Spleen (tissue), 11 donors: ENCODE measurements around the gene ZRANB1. TPM values are rescaled to one million over a fixed set of nuclear protein-coding genes. Genes with fewer than 3 reads are reported as not detected.

Experiments used
- DNase-seq: peaks from one replicate; pipeline ENCODE4 v3.0.0-alpha.2; 2020
- H3K27ac ChIP-seq, 8 donors: fragments of 200-600 bp; sonication (generic) in 7 of 8; 1 replicate in 4 of 8; 2 replicates in 4 of 8; pipeline versions ENCODE4 v1.5.0 to v1.8.0; 2016 to 2021; ENCODE audit warnings: inconsistent platforms in 4 of 8, mild to moderate bottlenecking in 4 of 8, moderate library complexity in 1 of 8
- H3K27me3 ChIP-seq, 7 donors: fragments of 200-600 bp; sonication (generic) in 6 of 7; replicated peaks in 1 of 7; 1 replicate in 4 of 7; 2 replicates in 3 of 7; pipeline versions ENCODE4 v1.5.0 to v1.8.0; 2016 to 2021; ENCODE audit warnings: inconsistent platforms in 3 of 7, mild to moderate bottlenecking in 1 of 7
- H3K36me3 ChIP-seq, 6 donors: fragments of 200-600 bp; sonication (generic) in 5 of 6; 1 replicate in 4 of 6; 2 replicates in 2 of 6; pipeline versions ENCODE4 v1.5.0 to v1.8.0; 2016 to 2021; ENCODE audit warnings: inconsistent platforms in 2 of 6
- H3K4me1 ChIP-seq, 6 donors: fragments of 200-600 bp; sonication (generic) in 5 of 6; 1 replicate in 3 of 6; 2 replicates in 3 of 6; pipeline versions ENCODE4 v1.5.0 to v1.8.0; 2016 to 2021; ENCODE audit warnings: inconsistent platforms in 3 of 6
- H3K4me3 ChIP-seq, 8 donors: fragments of 200-600 bp; sonication (generic) in 7 of 8; 1 replicate in 4 of 8; 2 replicates in 4 of 8; pipeline versions ENCODE4 v1.5.0 to v1.8.0; 2016 to 2021; ENCODE audit warnings: inconsistent platforms in 4 of 8, mild to moderate bottlenecking in 4 of 8, moderate library complexity in 2 of 8
- H3K9me3 ChIP-seq, 8 donors: fragments of 200-600 bp; sonication (generic) in 7 of 8; 1 replicate in 4 of 8; 2 replicates in 4 of 8; pipeline versions ENCODE4 v1.5.0 to v1.8.0; 2016 to 2021; ENCODE audit warnings: inconsistent platforms in 4 of 8
- CTCF ChIP-seq, 11 experiments: fragments of 200-600 bp in 7 of 11; fragments of 450-650 bp in 4 of 11; sonication (generic) in 4 of 11; IDR thresholded peaks in 8 of 11; conservative IDR thresholded peaks in 3 of 11; 1 replicate in 7 of 11; 2 replicates in 4 of 11; pipeline versions ENCODE4 v1.4.0 to v1.8.0; 2016 to 2021; ENCODE audit warnings: antibody characterized with exemption in 11 of 11, inconsistent platforms in 4 of 11, mild to moderate bottlenecking in 1 of 11
- POLR2A ChIP-seq, 3 donors: fragments of 450-650 bp; IDR thresholded peaks; one replicate each; pipeline ENCODE4 v1.5.1; 2017; ENCODE audit warnings: antibody characterized with exemption in 3 of 3, mild to moderate bottlenecking in 1 of 3
- POLR2AphosphoS5 ChIP-seq, 3 donors: sonication (generic); formaldehyde crosslinking; IDR thresholded peaks; one replicate each; pipeline ENCODE4 v1.5.1; 2017; ENCODE audit warnings: antibody characterized with exemption in 3 of 3
- WGBS, 5 donors: extraction: QIAGEN DNeasy Blood & Tissue Kit in 3 of 5; methylation state at CpG; one replicate each; pipeline versions ENCODE4 v1.1.5 to v1.1.7; 2013 to 2018; 5-methylcytosine and 5-hydroxymethylcytosine counted together
- intact Hi-C: fragments of 100-400 bp; cut with DNase I; formaldehyde crosslinking; loops from one replicate; pipeline ENCODE4 v1.15.0; 2023; ENCODE audit warnings: low total_unique reads
- polyA plus RNA-seq, 3 donors: library from polyadenylated mRNA; stranded (reverse); fragments of 200-250 nt; gene quantifications; one replicate each; pipeline ENCODE4 v1.2.1, GENCODE V29; 2013
- total RNA-seq, 7 donors: library from RNA; depleted of rRNA in 3 of 7; stranded (reverse); fragments of >200 nt in 3 of 7; fragmentation: NEBNext Ultra II Directional in 4 of 7; extraction: Animal tissue kit (Norgen Biotek cat#: 25700) in 4 of 7; gene quantifications; one replicate each; pipeline versions ENCODE4 v1.1.0 to v1.2.1, GENCODE V29; 2016 to 2021
- donor health status: healthy with polysubstance abuse.
- donor health status: DM: no; HTN: no; CAD: no; lungs with moderate emphysema.
- donor health status: DM: no; HTN: no; CAD: no.
- donor health status: Bipolar disorder and iron deficiency.
- donor health status: healthy.
- donor health status: DM: no; HTN: no; CAD: no.
- donor health status: DM: yes; HTN: yes; CAD: no.

ZRANB1 gene
- total and polyA plus RNA-seq, 10 donors: 5.0 to 28.8 (median 17.7) TPM

- no peaks in the 10 kb centered on the region for H3K27me3 ChIP-seq
- 78 to 95% (median 90%) methylated on average over 4 of the region's 4 CpGs for WGBS, 5 donors
- no peak for TF ChIP-seq CTCF (IDR thresholded peaks at IDR 0.05 in 8 of 11, conservative IDR thresholded peaks at IDR 0.05 in 3 of 11)
- no peak for TF ChIP-seq POLR2AphosphoS5 (IDR thresholded peaks at IDR 0.05)
- TF ChIP-seq POLR2A (IDR thresholded peaks at IDR 0.05): no peak
- no peak for DNase-seq
- H3K4me1 ChIP-seq: peaks cover 0 to 13% (median 4%) of the 10 kb centered on the region in 6 donors
- no peaks in the 10 kb centered on the region for H3K9me3 ChIP-seq
- H3K36me3 ChIP-seq: peaks cover 0 to 100% (median 46%) of the 10 kb centered on the region in 6 donors
- intact Hi-C loops: no loop called here
- H3K4me3 ChIP-seq: no peak overlapping the region
- no peak overlapping the region for H3K27ac ChIP-seq
Measured at GRCh38 chr10:124991835-124992234, 49.9 kb downstream of the ZRANB1 start.

GRCh38 chr10:124992462-124993344 lies 50.8 kb downstream of the ZRANB1 start:
- Histone ChIP-seq H3K27ac (no peak overlapping the region), H3K4me1 (peaks cover 0 to 13% (median 4%) of the 10 kb centered on the region in 6 donors), H3K36me3 (peaks cover 0 to 100% (median 49%) of the 10 kb centered on the region in 6 donors), H3K4me3 (no peak overlapping the region), H3K9me3 (no peaks in the 10 kb centered on the region), H3K27me3 (no peaks in the 10 kb centered on the region)
- TF ChIP-seq CTCF (IDR thresholded peaks at IDR 0.05 in 8 of 11, conservative IDR thresholded peaks at IDR 0.05 in 3 of 11) (peak; percentile 39 to 86 (median 76)), POLR2A (IDR thresholded peaks at IDR 0.05) (no peak), POLR2AphosphoS5 (IDR thresholded peaks at IDR 0.05) (peak; percentile 35 to 71 (median 62))
- peak; percentile 82 for DNase-seq
- intact Hi-C loops: no loop called here
- WGBS, 5 donors: 68 to 78% (median 75%) methylated on average over 20 of the region's 20 CpGs

GRCh38 chr10:124993345-124993708 lies 51.4 kb downstream of the ZRANB1 start:
- no peaks in the 10 kb centered on the region for H3K9me3 ChIP-seq
- H3K27ac ChIP-seq: no peak overlapping the region
- DNase-seq: no peak
- peaks cover 0 to 14% (median 5%) of the 10 kb centered on the region in 6 donors for H3K4me1 ChIP-seq
- H3K36me3 ChIP-seq: peaks cover 0 to 100% (median 50%) of the 10 kb centered on the region in 6 donors
- WGBS, 5 donors: 89 to 100% (median 94%) methylated on average over 4 of the region's 4 CpGs
- H3K4me3 ChIP-seq: no peak overlapping the region
- TF ChIP-seq POLR2A (IDR thresholded peaks at IDR 0.05): no peak
- H3K27me3 ChIP-seq: no peaks in the 10 kb centered on the region
- intact Hi-C loops: no loop called here

GRCh38 chr10:124993736-124994451 lies 52.0 kb downstream of the ZRANB1 start:
- Histone ChIP-seq H3K4me3 (no peak overlapping the region), H3K36me3 (peaks cover 0 to 100% (median 50%) of the 10 kb centered on the region in 6 donors), H3K27me3 (no peaks in the 10 kb centered on the region), H3K9me3 (no peaks in the 10 kb centered on the region), H3K4me1 (peaks cover 0 to 20% (median 7%) of the 10 kb centered on the region in 6 donors), H3K27ac (no peak overlapping the region)
- peak; percentile 69 for DNase-seq
- TF ChIP-seq POLR2AphosphoS5 (IDR thresholded peaks at IDR 0.05): peak in 2 of 3 donors; percentile 24 to 49
- TF ChIP-seq CTCF (IDR thresholded peaks at IDR 0.05 in 8 of 11, conservative IDR thresholded peaks at IDR 0.05 in 3 of 11): no peak
- TF ChIP-seq POLR2A (IDR thresholded peaks at IDR 0.05): no peak
- intact Hi-C loops: no loop called here
- WGBS, 5 donors: 88 to 93% (median 90%) methylated on average over 21 of the region's 21 CpGs
